B cell (primary cell): ENCODE measurements around the gene GPATCH8. TPM values are rescaled to one million over a fixed set of nuclear protein-coding genes. Genes with fewer than 3 reads are reported as not detected.

ENCODE experiments used
- ATAC-seq: fragments of 200-7000 bp; cut with Tn5 transposase; one replicate; pipeline ENCODE4 v1.10.0; 2021; ENCODE audit warnings: low read depth, mild to moderate bottlenecking, moderate number of reproducible peaks, moderate library complexity
- CTCF ChIA-PET: fragments of 350-600 bp; sonication (Branson Sonifier 250); formaldehyde crosslinking; loops from one replicate; lab custom pipeline; 2021; ENCODE audit warnings: antibody characterized with exemption, inconsistent platforms; lab: Charles Lee
- POLR2A ChIA-PET: fragments of 350-600 bp; sonication (Branson Sonifier 250); formaldehyde crosslinking; loops from one replicate; lab custom pipeline; 2021; ENCODE audit warnings: antibody characterized with exemption; lab: Charles Lee
- DNase-seq: peaks from one replicate; pipeline ENCODE4 v3.0.0; 2013
- H2AFZ ChIP-seq: 2 replicates; pipeline ENCODE4 v1.6.1; 2012; ENCODE audit warnings: mild to moderate bottlenecking, low read depth, low read length; ENCODE audit not compliant: insufficient read depth, poor library complexity, severe bottlenecking
- H3K27ac ChIP-seq, 2 donors: 1 replicate in 1 of 2; 2 replicates in 1 of 2; pipeline ENCODE4 v1.5.1; 2012 to 2013; ENCODE audit warnings: low read length in 2 of 2, mild to moderate bottlenecking in 2 of 2, moderate library complexity in 1 of 2
- H3K27me3 ChIP-seq, 4 experiments: fragments of 200-600 bp in 1 of 4; sonication (generic) in 1 of 4; replicated peaks in 1 of 4; 1 replicate in 2 of 4; 2 replicates in 2 of 4; pipeline versions ENCODE4 v1.6.1 to v1.7.0; 2013 to 2016; ENCODE audit warnings: low read length in 3 of 4, mild to moderate bottlenecking in 2 of 4, mixed read lengths in 1 of 4, moderate library complexity in 1 of 4; ENCODE audit not compliant: insufficient read depth in 4 of 4, control insufficient read depth in 3 of 4; ENCODE audit errors: control extremely low read depth in 1 of 4
- H3K36me3 ChIP-seq, 2 experiments: replicated peaks in 1 of 2; 1 replicate in 1 of 2; 2 replicates in 1 of 2; pipeline versions ENCODE4 v1.6.1 to v1.7.1; 2013; ENCODE audit warnings: low read length in 1 of 2; ENCODE audit not compliant: insufficient read depth in 2 of 2, control insufficient read depth in 1 of 2; ENCODE audit errors: control extremely low read depth in 1 of 2, extremely low read depth in 1 of 2
- H3K4me1 ChIP-seq, 2 donors: fragments of 200-600 bp in 1 of 2; sonication (generic) in 1 of 2; 1 replicate in 1 of 2; 2 replicates in 1 of 2; pipeline versions ENCODE4 v1.5.1 to v1.6.1; 2013 to 2017; ENCODE audit warnings: low read length in 2 of 2; ENCODE audit not compliant: control insufficient read depth in 2 of 2, insufficient read depth in 2 of 2
- H3K4me2 ChIP-seq: replicated peaks from 2 replicates; pipeline ENCODE3; 2012; ENCODE audit warnings: mild to moderate bottlenecking, low read depth, low read length; ENCODE audit not compliant: poor library complexity, severe bottlenecking
- H3K4me3 ChIP-seq, 5 experiments: fragments of 200-600 bp in 1 of 5; sonication (generic) in 1 of 5; 1 replicate in 3 of 5; 2 replicates in 2 of 5; pipeline versions ENCODE4 v1.5.1 to v1.7.0; 2011 to 2016; ENCODE audit warnings: low read length in 4 of 5, mild to moderate bottlenecking in 4 of 5, low read depth in 2 of 5, control low read depth in 1 of 5, moderate library complexity in 1 of 5; ENCODE audit not compliant: insufficient read depth in 1 of 5; ENCODE audit errors: control extremely low read depth in 1 of 5, extremely low read depth in 1 of 5
- H3K79me2 ChIP-seq: fragments of 200-600 bp; sonication (generic); one replicate; pipeline ENCODE4 v1.6.0; 2016; ENCODE audit warnings: low read length; ENCODE audit not compliant: control insufficient read depth, insufficient read depth
- H3K9ac ChIP-seq: fragments of 200-600 bp; sonication (generic); 2 replicates; pipeline ENCODE4 v1.6.1; 2017; ENCODE audit warnings: mild to moderate bottlenecking, low read length, moderate library complexity
- H3K9me3 ChIP-seq, 3 donors: one replicate each; pipeline versions ENCODE4 v1.6.1 to v1.7.1; 2013; ENCODE audit warnings: low read length in 2 of 3; ENCODE audit not compliant: control insufficient read depth in 2 of 3, insufficient read depth in 1 of 3; ENCODE audit errors: control extremely low read depth in 1 of 3
- H4K20me1 ChIP-seq: 2 replicates; pipeline ENCODE4 v1.6.0; 2012; ENCODE audit warnings: mild to moderate bottlenecking, low read length; ENCODE audit not compliant: insufficient read depth, control insufficient read depth, poor library complexity, severe bottlenecking
- H3K27ac Mint-ChIP-seq: one replicate; pipeline ENCODE4 v1.8.0; 2021; ENCODE audit warnings: mixed read lengths
- H3K27me3 Mint-ChIP-seq: one replicate; pipeline ENCODE4 v1.8.0; 2021; ENCODE audit warnings: mixed read lengths
- H3K4me1 Mint-ChIP-seq: one replicate; pipeline ENCODE4 v1.8.0; 2021; ENCODE audit warnings: mixed read lengths
- H3K4me3 Mint-ChIP-seq: one replicate; pipeline ENCODE4 v1.8.0; 2021; ENCODE audit warnings: mixed read lengths
- H3K9me3 Mint-ChIP-seq: one replicate; pipeline ENCODE4 v1.8.0; 2022; ENCODE audit warnings: mixed read lengths; ENCODE audit not compliant: insufficient read depth
- CTCF ChIP-seq: fragments of 200-600 bp; IDR thresholded peaks from one replicate; pipeline ENCODE4 v1.8.0; 2022; ENCODE audit warnings: antibody characterized with exemption, mild to moderate bottlenecking
- EZH2 ChIP-seq: IDR thresholded peaks from 2 replicates; pipeline ENCODE4 v1.6.1; 2012; ENCODE audit warnings: borderline replicate concordance, low read depth, mild to moderate bottlenecking, moderate library complexity, low read length; ENCODE audit not compliant: insufficient read depth, poor library complexity, severe bottlenecking
- WGBS: methylation state at CpG from one replicate; pipeline ENCODE4 v1.1.5; 2013; ENCODE audit warnings: missing lambda C conversion rate; ENCODE audit not compliant: insufficient coverage; 5-methylcytosine and 5-hydroxymethylcytosine counted together
- intact Hi-C: fragments of 100-400 bp; cut with micrococcal nuclease; formaldehyde crosslinking; loops from one replicate; pipeline ENCODE4 v1.10.0; 2022
- polyA plus RNA-seq: library from polyadenylated mRNA; depleted of rRNA; stranded (reverse); fragments of >200 nt; gene quantifications from 2 replicates; pipeline ENCODE4 v1.2.3, GENCODE V29; 2012
- total RNA-seq, 2 donors: library from RNA; stranded (reverse); fragments of 120-200 nt in 1 of 2; gene quantifications; 1 replicate in 1 of 2; 2 replicates in 1 of 2; pipeline versions ENCODE4 v1.2.3 to v1.2.4, GENCODE V29; 2013 to 2022

GPATCH8 gene
- total and polyA plus RNA-seq, 2 donors (not counting 1 experiment from before 2014, with no cell fraction given) = 28.3 to 83.4 TPM

GRCh38 chr17:44529864-44530263 is 26.7 kb upstream of the GPATCH8 start:
- DNase-seq = no peak
- no peak for ATAC-seq
- H3K27ac Mint-ChIP-seq = no peak overlapping the region
- Histone ChIP-seq H2AFZ (no peak overlapping the region), H3K4me2 (no peak overlapping the region), H3K9ac (no peak overlapping the region), H3K36me3 (no peaks in the 10 kb centered on the region), H4K20me1 (no peaks in the 10 kb centered on the region), H3K9me3 (peaks cover 1 to 5% (median 4%) of the 10 kb centered on the region in 3 donors), H3K27me3 (peaks cover 0 to 3% (median 0%) of the 10 kb centered on the region in 4 experiments), H3K79me2 (no peaks in the 10 kb centered on the region), H3K4me1 (peaks cover 0 to 7% of the 10 kb centered on the region in 2 donors), H3K4me3 (no peak overlapping the region), H3K27ac (no peak overlapping the region)
- CTCF ChIA-PET = no interaction called here
- intact Hi-C loops = no loop called here
- TF ChIP-seq EZH2 (no peak), CTCF (no peak)
- WGBS = 100% methylated on average over 1 of the region's 3 CpGs
- no peak overlapping the region for H3K4me3 Mint-ChIP-seq
- H3K27me3 Mint-ChIP-seq = peaks cover 17% of the 10 kb centered on the region
- POLR2A ChIA-PET = no interaction called here
- no peaks in the 10 kb centered on the region for H3K9me3 Mint-ChIP-seq
- H3K4me1 Mint-ChIP-seq = peaks cover 7% of the 10 kb centered on the region

GRCh38 chr17:44527954-44528353 is 24.7 kb upstream of the GPATCH8 start:
- intact Hi-C loops = no loop called here
- no peaks in the 10 kb centered on the region for H4K20me1 ChIP-seq
- no peak for ATAC-seq
- no peaks in the 10 kb centered on the region for H3K4me1 Mint-ChIP-seq
- no peaks in the 10 kb centered on the region for H3K9me3 Mint-ChIP-seq
- no peak overlapping the region for H3K4me3 Mint-ChIP-seq
- peaks cover 0 to 3% (median 0%) of the 10 kb centered on the region in 4 experiments for H3K27me3 ChIP-seq
- no peaks in the 10 kb centered on the region for H3K36me3 ChIP-seq
- no peak overlapping the region for H3K4me2 ChIP-seq
- TF ChIP-seq EZH2 = no peak
- no peak for TF ChIP-seq CTCF
- no peak overlapping the region for H3K27ac Mint-ChIP-seq
- H3K27me3 Mint-ChIP-seq = peaks cover 21% of the 10 kb centered on the region
- H3K4me3 ChIP-seq = no peak overlapping the region
- no peak overlapping the region for H3K27ac ChIP-seq
- peaks cover 1 to 5% (median 4%) of the 10 kb centered on the region in 3 donors for H3K9me3 ChIP-seq
- no peak for DNase-seq
- H3K4me1 ChIP-seq = no peaks in the 10 kb centered on the region
- no peak overlapping the region for H2AFZ ChIP-seq
- H3K9ac ChIP-seq = no peak overlapping the region
- ChIA-PET POLR2A (no interaction called here), CTCF (no interaction called here)
- no peaks in the 10 kb centered on the region for H3K79me2 ChIP-seq
- WGBS = 95% methylated on average over 25 of the region's 28 CpGs
